Subcutaneous adipose tissue (tissue), 4 donors: ENCODE results near the gene C3orf85. TPM values are rescaled to one million over a fixed set of nuclear protein-coding genes. Genes with fewer than 3 reads are reported as not detected.

ENCODE experiments used
- CTCF ChIP-seq: fragments of 450-650 bp; IDR thresholded peaks from one replicate; pipeline ENCODE4 v1.5.1; 2016; ENCODE audit warnings: low read depth, mild to moderate bottlenecking, control low read depth, antibody characterized with exemption, moderate library complexity
- total RNA-seq, 4 donors: library from RNA; depleted of rRNA; stranded (reverse); fragments of >200 nt; gene quantifications; one replicate each; pipeline ENCODE4 v1.1.0, GENCODE V29; 2016

Gene C3orf85
- total RNA-seq, 4 donors from 2014 or later, result not detected

GRCh38 chr3:109175411-109175810 is 38.9 kb downstream of the C3orf85 start:
- no peak for TF ChIP-seq CTCF

GRCh38 chr3:109176726-109177125 is 40.2 kb downstream of the C3orf85 start:
- TF ChIP-seq CTCF, result no peak

GRCh38 chr3:109177908-109178307 is 41.4 kb downstream of the C3orf85 start:
- TF ChIP-seq CTCF, result no peak

- TF ChIP-seq CTCF, result no peak
Measured at GRCh38 chr3:109178708-109179107, 42.2 kb downstream of the C3orf85 start.

GRCh38 chr3:109184726-109185125 is 48.2 kb downstream of the C3orf85 start:
- no peak for TF ChIP-seq CTCF

- no peak for TF ChIP-seq CTCF
Measured at GRCh38 chr3:109187390-109187789, 50.9 kb downstream of the C3orf85 start.

- TF ChIP-seq CTCF, result no peak
Measured at GRCh38 chr3:109188741-109189140, 52.2 kb downstream of the C3orf85 start.

GRCh38 chr3:109191421-109191820 is 54.9 kb downstream of the C3orf85 start:
- TF ChIP-seq CTCF, result no peak
